Glomerular visceral epithelial cell (primary cell): ENCODE measurements around the gene PPARD.
"Not testable (repeated sequence)": the region's sequence is repeated elsewhere in the genome, so short reads cannot be mapped to it uniquely, and the experiment has no call there.

Experiments
- DNase-seq: peaks from one replicate; pipeline ENCODE4 v3.0.0-alpha.2; 2016; ENCODE audit errors: extremely low spot score

Gene PPARD

DNA sequence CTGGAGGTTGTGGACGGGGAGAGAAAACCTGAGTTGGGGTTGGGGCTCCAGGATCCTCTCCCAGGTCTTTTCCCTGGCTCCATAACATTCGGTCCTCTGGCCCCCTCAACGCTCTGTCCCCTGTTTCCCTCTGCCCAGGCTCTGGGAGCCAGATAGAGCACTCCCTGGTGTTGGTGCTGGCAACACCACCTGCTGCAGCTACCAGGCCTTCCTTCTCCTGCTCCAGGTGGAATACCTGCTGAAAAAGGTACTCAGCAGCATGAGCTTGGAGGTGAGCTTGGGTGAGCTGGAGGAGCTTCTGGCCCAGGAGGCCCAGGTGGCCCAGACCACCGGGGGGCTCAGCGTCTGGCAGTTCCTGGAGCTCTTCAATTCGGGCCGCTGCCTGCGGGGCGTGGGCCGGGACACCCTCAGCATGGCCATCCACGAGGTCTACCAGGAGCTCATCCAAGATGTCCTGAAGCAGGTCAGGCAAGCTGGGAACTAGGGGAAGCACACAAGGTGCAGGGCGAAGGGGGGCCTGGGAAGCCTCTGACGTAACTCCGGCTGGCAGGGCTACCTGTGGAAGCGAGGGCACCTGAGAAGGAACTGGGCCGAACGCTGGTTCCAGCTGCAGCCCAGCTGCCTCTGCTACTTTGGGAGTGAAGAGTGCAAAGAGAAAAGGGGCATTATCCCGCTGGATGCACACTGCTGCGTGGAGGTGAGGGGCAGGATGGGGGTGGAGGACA, 30.1 kb upstream of the PPARD start:
- DNase-seq, result no peak

DNA sequence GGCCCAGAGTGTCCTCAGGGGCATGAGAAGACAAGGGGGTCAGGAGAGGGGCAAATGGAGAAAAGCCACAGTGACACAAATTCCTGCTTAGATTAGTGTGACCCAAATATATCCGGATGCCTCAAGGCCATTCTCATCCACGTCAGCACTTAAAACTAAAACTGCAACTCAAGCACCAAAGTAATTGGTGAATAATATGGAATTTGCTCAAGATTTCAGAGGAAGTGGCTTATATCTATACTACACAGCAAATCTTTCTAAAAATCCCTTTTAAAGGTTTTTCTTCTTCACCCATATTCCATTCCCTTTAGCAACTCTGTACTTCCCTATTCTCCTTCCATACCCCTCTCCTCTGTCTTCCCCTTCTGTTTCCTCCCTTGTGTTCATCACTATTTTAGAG, 29.6 kb upstream of the PPARD start:
- DNase-seq, result no peak

GRCh38 chr6:35317483-35318195, 24.7 kb upstream of the PPARD start:
- no peak for DNase-seq

DNA sequence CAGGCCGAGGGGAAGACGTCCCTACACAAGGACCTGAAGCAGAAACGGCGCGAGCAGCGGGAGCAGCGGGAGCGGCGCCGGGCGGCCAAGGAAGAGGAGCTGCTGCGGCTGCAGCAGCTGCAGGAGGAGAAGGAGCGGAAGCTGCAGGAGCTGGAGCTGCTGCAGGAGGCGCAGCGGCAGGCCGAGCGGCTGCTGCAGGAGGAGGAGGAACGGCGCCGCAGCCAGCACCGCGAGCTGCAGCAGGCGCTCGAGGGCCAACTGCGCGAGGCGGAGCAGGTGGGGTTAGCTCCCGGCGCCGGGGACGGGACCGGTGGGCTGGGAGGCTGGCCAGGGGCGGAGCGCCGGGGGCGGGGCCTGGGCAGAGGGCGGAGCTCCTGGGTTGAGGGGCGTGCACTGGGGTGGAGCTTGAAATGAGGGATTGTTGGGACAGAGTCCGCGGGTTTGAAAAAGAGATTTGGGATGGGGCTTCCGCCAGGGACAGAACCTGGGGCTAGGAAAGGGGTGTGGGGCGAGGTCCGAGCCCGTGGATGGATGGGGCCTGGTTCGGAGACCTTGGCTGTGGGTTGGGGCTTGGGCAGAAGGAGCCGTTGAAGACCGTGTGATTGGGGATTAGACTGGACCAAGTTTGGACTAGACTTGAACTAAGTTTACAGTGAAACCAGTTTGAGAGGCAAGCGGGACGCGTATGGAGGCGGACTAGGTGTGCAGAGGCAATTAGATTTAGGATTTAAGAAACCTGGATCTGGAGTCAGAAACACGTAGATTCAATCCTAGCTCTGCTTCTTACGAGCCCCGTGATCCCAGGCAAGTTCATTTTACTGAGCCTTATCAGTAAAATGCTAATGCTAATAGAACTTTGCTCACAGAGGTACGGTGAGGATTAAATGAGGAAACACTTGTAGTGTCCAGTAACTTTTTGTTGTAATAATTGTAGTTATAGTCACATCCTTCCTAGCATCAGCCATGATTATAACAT, 23.9 kb upstream of the PPARD start:
- DNase-seq, result peak; percentile 83

DNA sequence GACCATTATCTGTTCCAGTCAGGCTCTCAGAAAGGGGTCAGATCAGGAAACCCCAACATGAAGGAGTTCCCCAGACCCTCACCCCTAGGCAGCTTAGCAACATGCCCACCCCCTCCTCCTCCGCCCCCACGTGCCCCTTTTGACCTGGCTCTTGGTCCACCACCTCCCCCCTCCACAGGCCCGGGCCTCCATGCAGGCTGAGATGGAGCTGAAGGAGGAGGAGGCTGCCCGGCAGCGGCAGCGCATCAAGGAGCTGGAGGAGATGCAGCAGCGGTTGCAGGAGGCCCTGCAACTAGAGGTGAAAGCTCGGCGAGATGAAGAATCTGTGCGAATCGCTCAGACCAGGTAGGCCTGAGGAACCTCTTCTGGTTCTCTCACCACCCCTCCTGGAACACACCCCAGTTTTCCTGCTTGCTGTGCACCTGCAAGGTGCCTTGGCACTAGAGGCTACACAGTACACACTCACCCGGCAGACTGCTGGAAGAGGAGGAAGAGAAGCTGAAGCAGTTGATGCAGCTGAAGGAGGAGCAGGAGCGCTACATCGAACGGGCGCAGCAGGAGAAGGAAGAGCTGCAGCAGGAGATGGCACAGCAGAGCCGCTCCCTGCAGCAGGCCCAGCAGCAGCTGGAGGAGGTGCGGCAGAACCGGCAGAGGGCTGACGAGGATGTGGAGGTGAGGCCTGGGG, 22.9 kb upstream of the PPARD start:
- no peak for DNase-seq

DNA sequence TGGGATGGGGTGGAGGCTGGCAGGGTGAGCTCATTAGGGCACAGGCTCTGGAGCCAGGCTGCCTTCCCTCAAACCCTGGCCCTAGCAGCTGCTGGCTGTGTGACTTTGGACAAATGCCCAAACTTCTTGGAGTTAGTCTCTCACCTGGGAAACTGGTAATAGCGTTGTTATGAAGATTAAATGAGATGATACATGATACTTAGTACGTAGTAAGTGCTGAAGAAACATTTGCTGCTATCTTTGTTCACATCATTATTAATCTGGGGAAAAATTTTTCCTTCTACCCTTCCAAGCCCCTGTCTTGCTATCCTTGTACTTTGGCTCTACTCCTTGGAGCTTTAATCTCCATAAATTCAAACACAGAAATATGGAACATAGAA, 22.3 kb upstream of the PPARD start:
- DNase-seq, result no peak

DNA sequence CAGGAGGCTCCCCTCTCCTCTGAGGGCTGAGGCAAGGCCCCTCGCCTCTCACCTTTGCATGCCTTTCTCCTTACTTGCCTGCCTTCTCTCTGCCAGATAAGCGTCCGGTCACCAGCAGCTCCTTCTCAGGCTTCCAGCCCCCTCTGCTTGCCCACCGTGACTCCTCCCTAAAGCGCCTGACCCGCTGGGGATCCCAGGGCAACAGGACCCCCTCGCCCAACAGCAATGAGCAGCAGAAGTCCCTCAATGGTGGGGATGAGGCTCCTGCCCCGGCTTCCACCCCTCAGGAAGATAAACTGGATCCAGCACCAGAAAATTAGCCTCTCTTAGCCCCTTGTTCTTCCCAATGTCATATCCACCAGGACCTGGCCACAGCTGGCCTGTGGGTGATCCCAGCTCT, 21.3 kb upstream of the PPARD start:
- no peak for DNase-seq

DNA sequence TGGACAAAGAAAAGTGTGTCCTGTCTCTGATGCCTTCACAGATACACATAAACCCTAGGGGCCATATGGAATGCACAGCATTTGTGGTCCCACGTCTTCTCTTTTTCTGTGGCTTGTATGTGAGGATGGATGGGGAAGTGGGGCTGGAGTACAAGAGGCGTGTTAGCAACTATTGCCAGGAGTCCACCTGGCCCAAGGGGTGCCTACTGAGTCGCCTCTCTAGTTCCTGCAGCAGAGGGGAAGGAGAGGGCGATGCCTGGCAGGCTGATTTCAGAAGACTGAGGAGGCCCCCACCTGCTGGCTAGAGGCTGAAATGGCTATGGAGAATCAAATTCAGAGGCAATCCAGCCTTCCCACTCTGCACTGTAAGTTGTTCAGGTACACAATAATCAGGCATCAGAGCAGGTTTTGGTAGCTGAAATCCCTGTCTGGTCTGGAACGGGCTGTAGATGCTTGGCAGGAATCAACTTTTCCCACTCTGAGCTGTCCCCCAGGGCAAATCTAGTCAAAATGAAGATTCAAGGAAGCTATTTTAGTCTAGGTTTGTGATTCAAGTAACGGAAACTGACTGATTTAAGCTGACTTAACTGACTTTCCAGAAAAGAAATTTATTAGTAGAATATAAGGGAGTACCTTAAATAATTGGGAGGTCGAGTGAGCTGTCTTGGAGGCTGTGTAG, 14.9 kb upstream of the PPARD start:
- DNase-seq, result peak; percentile 50

DNA sequence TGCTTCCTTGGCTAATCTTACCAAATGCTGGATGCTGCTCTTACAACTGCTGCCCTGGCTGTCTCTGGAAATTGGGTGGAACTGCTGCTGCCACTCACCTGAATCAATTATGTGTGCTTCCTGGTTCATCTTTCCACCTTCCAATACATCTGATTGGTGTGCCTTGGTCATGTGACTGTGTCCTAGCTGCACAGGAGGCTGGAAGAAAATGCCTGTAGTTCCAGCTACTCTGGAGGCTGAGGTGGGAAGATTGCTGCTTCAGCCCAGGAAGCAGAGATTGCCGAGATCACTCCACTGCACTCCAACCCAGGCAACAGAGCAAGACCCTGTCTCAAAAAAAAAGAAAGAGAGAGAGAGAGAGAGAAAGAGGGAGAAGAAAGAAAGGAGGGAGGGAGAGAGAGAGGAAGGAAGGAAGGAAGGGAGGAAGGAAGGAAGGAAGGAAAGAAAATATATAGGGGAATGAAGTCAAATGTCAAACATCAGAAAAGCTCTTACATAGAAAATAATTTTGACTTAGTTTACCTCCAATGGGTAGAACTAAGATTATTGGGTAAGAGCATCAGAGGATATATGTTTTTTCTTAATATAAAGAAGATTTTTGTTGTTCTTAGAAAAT, 14.1 kb upstream of the PPARD start:
- no peak for DNase-seq

- not testable (repeated sequence) for DNase-seq
These were observed 13.4 kb upstream of the PPARD start for GRCh38 chr6:35328965-35329364.

DNA sequence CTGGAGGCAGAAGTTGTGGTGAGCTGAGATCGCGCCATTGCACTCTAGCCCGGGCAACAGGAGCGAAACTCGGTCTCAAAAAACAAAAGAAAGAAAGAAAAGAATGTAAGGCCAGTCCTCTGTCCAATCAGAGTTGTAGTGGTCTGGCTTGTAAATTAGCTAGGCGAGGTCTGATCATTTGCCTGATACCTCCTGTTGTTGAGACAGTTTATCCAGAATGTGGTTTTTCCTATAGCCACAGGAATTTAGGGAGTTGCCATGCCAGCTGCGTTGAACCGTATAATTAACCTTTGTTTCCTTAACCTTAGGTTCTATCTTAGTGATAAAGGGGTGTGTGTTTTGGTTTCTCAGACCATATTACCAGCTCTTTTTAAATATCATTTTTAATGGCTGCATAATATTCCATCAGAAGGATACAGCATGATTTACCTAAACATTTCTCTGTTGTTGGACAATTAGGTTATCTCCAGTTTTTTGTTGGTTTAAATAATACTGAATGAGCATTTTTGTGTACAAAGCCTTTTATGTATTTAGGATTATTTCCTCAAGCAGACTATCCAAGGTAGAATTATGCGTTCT, 11.7 kb upstream of the PPARD start:
- no peak for DNase-seq

DNA sequence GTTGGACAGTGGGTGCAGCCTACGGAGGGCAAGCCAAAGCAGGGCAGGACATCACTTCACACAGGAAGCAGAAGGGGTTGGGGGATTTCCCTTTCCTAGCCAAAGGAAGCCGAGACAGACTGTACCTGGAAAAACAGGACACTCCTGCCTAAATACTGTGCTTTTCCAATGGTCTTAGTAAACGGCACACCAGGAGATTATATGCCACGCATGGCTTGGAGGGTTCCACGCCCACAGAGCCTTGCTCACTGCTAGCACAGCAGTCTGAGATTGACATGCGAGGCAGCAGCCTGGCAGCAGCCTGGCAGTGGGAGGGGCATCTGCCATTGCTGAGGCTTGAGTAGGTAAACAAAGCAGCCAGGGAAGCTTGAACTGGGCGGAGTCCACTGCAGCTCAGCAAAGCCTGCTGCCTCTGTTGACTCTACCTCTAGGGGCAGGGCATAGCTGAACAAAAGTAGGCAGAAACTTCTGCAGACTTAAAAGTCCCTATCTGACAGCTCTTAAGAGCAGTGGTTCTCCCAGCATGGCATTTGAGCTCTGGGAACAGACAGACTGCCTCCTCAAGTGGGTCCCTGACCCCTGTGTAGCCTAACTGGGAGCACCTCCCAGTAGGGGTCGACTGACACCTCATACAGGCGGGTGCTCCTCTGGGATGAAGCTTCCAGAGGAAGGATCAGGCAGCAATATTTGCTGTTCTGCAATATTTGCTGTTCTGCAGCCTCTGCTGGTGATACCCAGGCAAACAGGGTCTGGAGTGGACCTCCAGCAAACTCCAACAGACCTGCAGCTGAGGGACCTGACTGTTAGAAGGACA, 10.1 kb upstream of the PPARD start:
- DNase-seq, result peak; percentile 40

DNA sequence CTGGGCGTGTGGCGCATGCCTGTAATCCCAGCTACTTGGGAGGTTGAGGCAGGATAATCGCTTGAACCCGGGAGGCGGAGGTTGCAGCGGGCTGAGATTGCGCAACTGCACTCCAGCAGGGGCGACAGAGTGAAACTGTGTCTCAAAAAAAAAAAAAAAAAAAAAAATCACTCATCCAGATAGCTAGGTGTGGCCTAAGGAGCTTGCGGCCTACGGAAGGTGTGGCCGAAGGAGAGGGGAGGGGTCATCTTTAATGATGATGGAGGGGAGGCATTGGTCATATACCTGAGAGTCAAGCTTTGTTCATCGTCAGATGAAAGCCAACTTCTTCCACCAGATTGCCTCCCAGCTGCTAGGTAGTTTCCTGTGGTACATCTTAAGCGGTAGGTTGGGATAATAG, 801 bp upstream of the PPARD start:
- peak; percentile 17 for DNase-seq

DNA sequence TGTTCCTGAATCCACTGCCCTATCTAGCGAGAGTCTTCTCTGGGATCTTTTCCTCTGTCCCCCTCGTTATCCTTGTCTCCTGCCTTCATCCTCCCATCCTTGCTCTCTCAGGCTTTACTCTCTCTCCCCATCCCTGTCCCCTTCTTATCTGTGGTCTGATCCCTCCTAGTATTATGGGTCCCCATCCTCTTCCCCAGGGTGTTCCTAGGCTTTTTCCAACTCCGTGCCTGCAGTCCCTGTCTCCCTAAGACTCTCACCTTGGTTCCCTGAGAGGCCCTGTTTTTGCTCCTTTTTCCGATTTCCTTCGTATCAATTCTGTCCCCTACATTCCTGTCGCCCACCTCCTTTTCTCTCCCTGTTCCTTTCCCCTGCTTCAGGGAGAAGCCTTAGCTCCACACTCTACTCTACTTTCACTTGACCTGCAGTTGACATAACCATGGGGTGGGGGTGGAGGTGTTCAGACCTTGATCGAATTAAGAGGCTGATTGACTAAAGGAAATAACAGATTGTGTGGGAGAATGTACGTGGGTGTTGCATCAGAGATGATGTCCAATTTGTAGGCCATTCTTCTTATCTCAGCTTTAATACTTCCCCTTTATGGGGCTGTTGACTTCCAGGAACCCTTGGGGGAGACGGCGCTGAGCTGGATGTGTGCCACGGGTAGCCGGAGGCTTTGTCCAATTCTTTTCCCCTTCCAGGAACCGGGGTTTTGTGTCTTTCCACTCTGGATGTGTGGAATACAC, 905 bp downstream of the PPARD start:
- DNase-seq, result no peak

- DNase-seq, result no peak
These were observed 1.6 kb downstream of the PPARD start for GRCh38 chr6:35343835-35344550.

DNA sequence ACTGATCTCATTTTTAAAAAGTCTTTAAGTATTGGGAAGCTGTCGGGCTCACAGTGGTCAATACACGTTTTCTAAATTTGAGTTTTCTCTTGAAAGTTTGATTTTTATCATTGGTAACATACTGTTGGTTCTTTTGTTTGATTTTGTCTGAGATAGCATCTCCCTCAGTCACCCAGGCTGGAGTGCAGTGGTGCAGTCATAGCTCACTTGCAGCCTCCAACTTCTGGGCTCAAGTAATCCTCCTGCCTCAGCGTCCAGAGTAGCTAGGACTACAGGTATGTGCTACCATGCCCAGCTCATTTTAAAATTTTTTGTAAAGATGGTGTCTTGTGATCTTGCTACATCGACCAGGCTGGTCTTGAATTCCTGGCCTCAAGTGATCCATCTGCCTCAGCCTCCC, 9.1 kb downstream of the PPARD start:
- no peak for DNase-seq

- DNase-seq, result no peak
These were observed 10.4 kb downstream of the PPARD start for GRCh38 chr6:35352735-35353134.
